ENCODE results near the gene MGA. TPM values are rescaled to one million over a fixed set of nuclear protein-coding genes. Genes with fewer than 3 reads are reported as not detected.

The MGA gene
- total RNA-seq, 1 donor from 2014 or later, result 58.3 TPM

- DNase-seq, result no peak
- Mint-ChIP-seq H3K27me3 (no peaks in the 10 kb centered on the region), H3K36me3 (ENCODE audit: low read depth) (peaks cover 30% of the 10 kb centered on the region), H3K9me3 (no peaks in the 10 kb centered on the region), H3K4me1 (peaks cover 44% of the 10 kb centered on the region), H3K27ac (peak overlapping the region; percentile 37), H3K4me3 (no peak overlapping the region)
- intact Hi-C loops (cut with micrococcal nuclease), result no loop called here
- ChIA-PET POLR2A (no interaction called here), CTCF (interaction anchor here (1.3 kb wide), 1 partner anchor 24 kb away, joined by 3 read pairs; the partner anchor contains the start of gene MAPKBP1)
- no peak for TF ChIP-seq CTCF (IDR thresholded peaks at IDR 0.05)
- ATAC-seq (ENCODE audit: low read depth), result no peak
These were observed 137.2 kb downstream of the MGA start for GRCh38 chr15:41797201-41797944.

- intact Hi-C loops (cut with micrococcal nuclease), result no loop called here
- Mint-ChIP-seq H3K4me3 (no peak overlapping the region), H3K9me3 (no peaks in the 10 kb centered on the region), H3K4me1 (peaks cover 44% of the 10 kb centered on the region), H3K27ac (peak overlapping the region; percentile 64), H3K36me3 (ENCODE audit: low read depth) (peaks cover 33% of the 10 kb centered on the region), H3K27me3 (no peaks in the 10 kb centered on the region)
- ChIA-PET POLR2A (interaction anchor here (0.7 to 0.8 kb wide), 2 partner anchors 25 to 578 kb away, joined by 5 read pairs; partner anchors contain the start of gene MAPKBP1), CTCF (interaction anchor here (1.7 kb wide), 1 partner anchor 12 kb away, joined by 4 read pairs; no protein-coding TSS in a partner anchor)
- TF ChIP-seq CTCF (IDR thresholded peaks at IDR 0.05), result no peak
- ATAC-seq (ENCODE audit: low read depth) (peak; percentile 25), DNase-seq (no peak)
These were observed 138.6 kb downstream of the MGA start for GRCh38 chr15:41798607-41799487.

- intact Hi-C loops (cut with micrococcal nuclease), result no loop called here
- peaks cover 44% of the 10 kb centered on the region for H3K4me1 Mint-ChIP-seq
- DNase-seq (no peak), ATAC-seq (ENCODE audit: low read depth) (peak; percentile 21)
- H3K9me3 Mint-ChIP-seq, result no peaks in the 10 kb centered on the region
- CTCF ChIA-PET, result interaction anchor here (1.7 to 4.7 kb wide), 2 partner anchors 11 to 26 kb away, joined by 4 to 18 read pairs; partner anchors contain the start of gene MAPKBP1
- no peak overlapping the region for H3K4me3 Mint-ChIP-seq
- peaks cover 38% of the 10 kb centered on the region for H3K36me3 Mint-ChIP-seq (ENCODE audit: low read depth)
- H3K27me3 Mint-ChIP-seq, result no peaks in the 10 kb centered on the region
- no peak for TF ChIP-seq CTCF (IDR thresholded peaks at IDR 0.05)
- POLR2A ChIA-PET, result interaction anchor here (0.8 kb wide), 1 partner anchor 25 kb away, joined by 5 read pairs; the partner anchor contains the start of gene MAPKBP1
- peak overlapping the region; percentile 11 for H3K27ac Mint-ChIP-seq
These were observed 139.2 kb downstream of the MGA start for GRCh38 chr15:41799488-41799805.

GRCh38 chr15:41801185-41801584, 141.0 kb downstream of the MGA start:
- no peak for ATAC-seq (ENCODE audit: low read depth)
- no peak for TF ChIP-seq CTCF (IDR thresholded peaks at IDR 0.05)
- peaks cover 29% of the 10 kb centered on the region for H3K4me1 Mint-ChIP-seq
- no peaks in the 10 kb centered on the region for H3K27me3 Mint-ChIP-seq
- no peak overlapping the region for H3K27ac Mint-ChIP-seq
- no peak for DNase-seq
- POLR2A ChIA-PET, result no interaction called here
- no peaks in the 10 kb centered on the region for H3K9me3 Mint-ChIP-seq
- intact Hi-C loops (cut with micrococcal nuclease), result no loop called here
- CTCF ChIA-PET, result interaction anchor here (4.7 kb wide), 1 partner anchor 28 kb away, joined by 18 read pairs; the partner anchor contains the start of gene MAPKBP1
- peaks cover 39% of the 10 kb centered on the region for H3K36me3 Mint-ChIP-seq (ENCODE audit: low read depth)
- H3K4me3 Mint-ChIP-seq, result no peak overlapping the region
